Esophagus muscularis mucosa (tissue), 4 donors: Measurements from ENCODE around the gene PCDH15.

Experiments used
- EP300 ChIP-seq: sonication (generic); formaldehyde crosslinking; IDR thresholded peaks from one replicate; pipeline ENCODE4 v1.6.1; 2017; ENCODE audit warnings: antibody characterized with exemption
- POLR2A ChIP-seq: fragments of 450-650 bp; IDR thresholded peaks from one replicate; pipeline ENCODE4 v1.6.1; 2017; ENCODE audit warnings: antibody characterized with exemption, moderate library complexity, mild to moderate bottlenecking, low read depth
- POLR2AphosphoS5 ChIP-seq, 2 donors: sonication (generic); formaldehyde crosslinking; IDR thresholded peaks; one replicate each; pipeline ENCODE4 v1.6.1; 2017; ENCODE audit warnings: antibody characterized with exemption in 2 of 2
- TF ChIP-seq, protein P1 (sequence below), 3 experiments: fragments of 200-600 bp in 2 of 3; fragments of 450-650 bp in 1 of 3; sonication (generic) in 2 of 3; IDR thresholded peaks; one replicate each; pipeline ENCODE4 v1.5.1; 2017 to 2019; ENCODE audit warnings: antibody characterized with exemption in 3 of 3, mild to moderate bottlenecking in 2 of 3, moderate library complexity in 1 of 3

DNA sequence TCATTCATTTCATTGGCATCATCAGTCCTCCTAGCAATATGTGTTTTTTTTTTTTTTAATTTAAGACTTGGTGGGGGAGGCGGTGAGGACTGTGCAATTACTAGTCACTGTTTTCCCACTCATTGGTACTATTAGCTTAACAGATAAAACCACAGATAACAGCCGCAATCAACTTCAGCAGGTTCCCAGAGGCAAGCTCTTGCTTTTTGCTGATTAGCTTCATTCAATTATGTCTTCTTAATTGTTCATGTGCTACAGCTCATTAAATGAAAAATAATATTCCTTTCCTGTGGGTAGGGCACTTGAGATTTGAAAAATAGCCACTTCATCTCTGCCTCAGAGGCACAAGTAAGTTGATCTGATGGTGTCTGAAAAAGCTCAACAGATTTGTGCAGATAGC is 215.5 kb downstream of the PCDH15 start:
- TF ChIP-seq, protein P1, sequence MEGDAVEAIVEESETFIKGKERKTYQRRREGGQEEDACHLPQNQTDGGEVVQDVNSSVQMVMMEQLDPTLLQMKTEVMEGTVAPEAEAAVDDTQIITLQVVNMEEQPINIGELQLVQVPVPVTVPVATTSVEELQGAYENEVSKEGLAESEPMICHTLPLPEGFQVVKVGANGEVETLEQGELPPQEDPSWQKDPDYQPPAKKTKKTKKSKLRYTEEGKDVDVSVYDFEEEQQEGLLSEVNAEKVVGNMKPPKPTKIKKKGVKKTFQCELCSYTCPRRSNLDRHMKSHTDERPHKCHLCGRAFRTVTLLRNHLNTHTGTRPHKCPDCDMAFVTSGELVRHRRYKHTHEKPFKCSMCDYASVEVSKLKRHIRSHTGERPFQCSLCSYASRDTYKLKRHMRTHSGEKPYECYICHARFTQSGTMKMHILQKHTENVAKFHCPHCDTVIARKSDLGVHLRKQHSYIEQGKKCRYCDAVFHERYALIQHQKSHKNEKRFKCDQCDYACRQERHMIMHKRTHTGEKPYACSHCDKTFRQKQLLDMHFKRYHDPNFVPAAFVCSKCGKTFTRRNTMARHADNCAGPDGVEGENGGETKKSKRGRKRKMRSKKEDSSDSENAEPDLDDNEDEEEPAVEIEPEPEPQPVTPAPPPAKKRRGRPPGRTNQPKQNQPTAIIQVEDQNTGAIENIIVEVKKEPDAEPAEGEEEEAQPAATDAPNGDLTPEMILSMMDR (IDR thresholded peaks at IDR 0.05) = no peak
- TF ChIP-seq EP300 (no peak), POLR2AphosphoS5 (IDR thresholded peaks at IDR 0.05) (no peak), POLR2A (no peak)
